ENCODE measurements around the gene PHACTR3.

DNA sequence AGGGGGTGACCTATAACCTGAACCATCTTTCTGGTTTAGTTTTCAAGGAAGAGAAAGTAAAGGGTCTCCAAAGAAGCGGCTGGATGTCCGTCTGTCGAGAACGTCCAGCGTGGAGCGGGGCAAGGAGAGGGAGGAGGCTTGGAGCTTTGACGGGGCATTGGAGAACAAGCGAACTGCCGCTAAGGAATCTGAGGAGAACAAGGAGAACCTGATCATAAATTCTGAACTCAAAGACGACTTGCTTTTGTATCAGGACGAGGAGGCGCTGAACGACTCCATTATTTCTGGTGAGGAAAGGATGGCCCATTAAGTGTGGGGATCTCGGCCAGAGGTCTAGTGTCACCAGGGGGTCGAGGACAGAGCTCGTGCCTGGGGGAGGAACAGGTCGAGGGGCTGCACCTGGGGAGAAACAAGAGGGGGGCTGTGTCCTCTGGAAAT lies 169.9 kb downstream of the PHACTR3 start:
- TF ChIP-seq, protein P1, sequence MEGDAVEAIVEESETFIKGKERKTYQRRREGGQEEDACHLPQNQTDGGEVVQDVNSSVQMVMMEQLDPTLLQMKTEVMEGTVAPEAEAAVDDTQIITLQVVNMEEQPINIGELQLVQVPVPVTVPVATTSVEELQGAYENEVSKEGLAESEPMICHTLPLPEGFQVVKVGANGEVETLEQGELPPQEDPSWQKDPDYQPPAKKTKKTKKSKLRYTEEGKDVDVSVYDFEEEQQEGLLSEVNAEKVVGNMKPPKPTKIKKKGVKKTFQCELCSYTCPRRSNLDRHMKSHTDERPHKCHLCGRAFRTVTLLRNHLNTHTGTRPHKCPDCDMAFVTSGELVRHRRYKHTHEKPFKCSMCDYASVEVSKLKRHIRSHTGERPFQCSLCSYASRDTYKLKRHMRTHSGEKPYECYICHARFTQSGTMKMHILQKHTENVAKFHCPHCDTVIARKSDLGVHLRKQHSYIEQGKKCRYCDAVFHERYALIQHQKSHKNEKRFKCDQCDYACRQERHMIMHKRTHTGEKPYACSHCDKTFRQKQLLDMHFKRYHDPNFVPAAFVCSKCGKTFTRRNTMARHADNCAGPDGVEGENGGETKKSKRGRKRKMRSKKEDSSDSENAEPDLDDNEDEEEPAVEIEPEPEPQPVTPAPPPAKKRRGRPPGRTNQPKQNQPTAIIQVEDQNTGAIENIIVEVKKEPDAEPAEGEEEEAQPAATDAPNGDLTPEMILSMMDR (IDR thresholded peaks at IDR 0.05) = no peak
- TF ChIP-seq POLR2AphosphoS5 (IDR thresholded peaks at IDR 0.05) = no peak

Data from gastroesophageal sphincter (tissue), 3 donors.